GM12878 (cell line): Measurements from ENCODE around the gene SGCD. TPM values are rescaled to one million over a fixed set of nuclear protein-coding genes. Genes with fewer than 3 reads are reported as not detected.

ENCODE experiments used
- ATAC-seq: fragments of 200-7000 bp; cut with Tn5 transposase; 3 replicates; pipeline ENCODE4 v1.9.1; 2020; ENCODE audit warnings: mild to moderate bottlenecking, moderate library complexity
- BruUV-seq: library from RNA; stranded (reverse); fragments of 400-500 nt; replicated peaks from 2 replicates; lab custom pipeline; 2021; lab: Mats Ljungman, UMichigan
- CTCF ChIA-PET: fragments of 300-600 bp; sonication (Branson Sonifier 250); formaldehyde crosslinking; extraction: SDS; loops from one replicate; lab custom pipeline; 2021; ENCODE audit warnings: inconsistent platforms; lab: Yijun Ruan, JAX
- POLR2A ChIA-PET: fragments of 350-600 bp; formaldehyde crosslinking; extraction: SDS; loops from one replicate; lab custom pipeline; 2021; ENCODE audit warnings: inconsistent platforms; lab: Charles Lee
- RAD21 ChIA-PET: fragments of 300-600 bp; sonication (Branson Sonifier 250); formaldehyde crosslinking; loops from one replicate; lab custom pipeline; 2023; ENCODE audit warnings: antibody characterized with exemption; ENCODE audit not compliant: unreplicated experiment; lab: Charles Lee
- SMC1A ChIA-PET: fragments of 300-600 bp; sonication (Branson Sonifier 250); formaldehyde crosslinking; loops from one replicate; lab custom pipeline; 2023; ENCODE audit not compliant: unreplicated experiment, uncharacterized antibody; lab: Charles Lee
- DNase-seq: peaks from one replicate; pipeline ENCODE4 v3.0.0-alpha.2; 2011; ENCODE audit warnings: low read depth, low spot score
- FAIRE-seq: peaks from 3 replicates; lab custom pipeline; 2011; peaks lifted over from hg19 to GRCh38; lab: Jason Lieb, UNC
- H2AFZ ChIP-seq: 2 replicates; pipeline ENCODE4 v1.6.0; 2011; ENCODE audit warnings: low read depth, low read length, control low read depth; ENCODE audit not compliant: control insufficient read depth
- H3K27ac ChIP-seq: 2 replicates; pipeline ENCODE4 v1.5.1; 2011; ENCODE audit warnings: control low read depth; ENCODE audit not compliant: control insufficient read depth, insufficient read depth
- H3K27me3 ChIP-seq, 2 experiments: replicated peaks in 1 of 2; 2 replicates each; pipeline versions ENCODE4 v1.6.0 to v1.6.1; 2011; ENCODE audit warnings: low read length in 1 of 2; ENCODE audit not compliant: control insufficient read depth in 2 of 2, insufficient read depth in 2 of 2
- H3K36me3 ChIP-seq, 2 experiments: 2 replicates each; pipeline ENCODE4 v1.5.1; 2011; ENCODE audit warnings: low read length in 1 of 2; ENCODE audit not compliant: control insufficient read depth in 2 of 2, insufficient read depth in 2 of 2
- H3K4me1 ChIP-seq: 2 replicates; pipeline ENCODE4 v1.6.1; 2011; ENCODE audit warnings: mild to moderate bottlenecking, low read length, moderate library complexity, mixed read lengths; ENCODE audit not compliant: control insufficient read depth, insufficient read depth
- H3K4me2 ChIP-seq: 2 replicates; pipeline ENCODE4 v1.6.0; 2011; ENCODE audit warnings: control low read depth; ENCODE audit not compliant: control insufficient read depth, insufficient read depth
- H3K4me3 ChIP-seq: fragments of 200-600 bp; sonication (generic); 2 replicates; pipeline ENCODE4 v1.5.1; 2016
- H3K79me2 ChIP-seq: 2 replicates; pipeline ENCODE4 v1.6.0; 2011; ENCODE audit warnings: low read length; ENCODE audit not compliant: control insufficient read depth, insufficient read depth
- H3K9ac ChIP-seq: 2 replicates; pipeline ENCODE4 v1.8.0; 2011; ENCODE audit warnings: low read length, control low read depth, mixed read lengths; ENCODE audit not compliant: control insufficient read depth, insufficient read depth
- H3K9me3 ChIP-seq: replicated peaks from 3 replicates; pipeline ENCODE4 v1.5.1; 2011; ENCODE audit warnings: mild to moderate bottlenecking, low read length; ENCODE audit not compliant: control insufficient read depth, insufficient read depth
- H4K20me1 ChIP-seq: 2 replicates; pipeline ENCODE4 v1.6.0; 2011; ENCODE audit not compliant: control insufficient read depth, insufficient read depth
- CBFB ChIP-seq: IDR thresholded peaks from 2 replicates; pipeline ENCODE4 v1.6.1; 2016; ENCODE audit warnings: antibody characterized with exemption, low read depth
- CBX5 ChIP-seq: sonication (generic); IDR thresholded peaks from 2 replicates; pipeline ENCODE4 v1.6.1; 2016; ENCODE audit warnings: low read depth, moderate library complexity, mild to moderate bottlenecking, inconsistent platforms
- DPF2 ChIP-seq: fragments of 450-650 bp; IDR thresholded peaks from 2 replicates; pipeline ENCODE4 v1.6.1; 2017; ENCODE audit warnings: mild to moderate bottlenecking
- JUND ChIP-seq: IDR thresholded peaks from 2 replicates; pipeline ENCODE4 v1.6.1; 2012; ENCODE audit warnings: low read depth, mild to moderate bottlenecking, low read length, improper control_type of control experiment, moderate library complexity
- MTA3 ChIP-seq: IDR thresholded peaks from 2 replicates; pipeline ENCODE4 v1.6.1; 2012; ENCODE audit warnings: low read length, inconsistent platforms, borderline replicate concordance
- NFXL1 ChIP-seq: fragments of 450-650 bp; IDR thresholded peaks from 2 replicates; pipeline ENCODE4 v1.6.1; 2017; ENCODE audit warnings: antibody characterized with exemption, mild to moderate bottlenecking, borderline replicate concordance
- PAX8 ChIP-seq: fragments of 450-650 bp; IDR thresholded peaks from 2 replicates; pipeline ENCODE4 v1.6.1; 2017; ENCODE audit warnings: mild to moderate bottlenecking, moderate library complexity
- SIX5 ChIP-seq: IDR thresholded peaks from 2 replicates; pipeline ENCODE4 v1.6.1; 2011; ENCODE audit warnings: mild to moderate bottlenecking, low read depth, low read length, moderate library complexity; ENCODE audit not compliant: severe bottlenecking
- SUZ12 ChIP-seq: fragments of 200-600 bp; sonication (generic); IDR thresholded peaks from one replicate; pipeline ENCODE4 v1.6.1; 2018; ENCODE audit warnings: antibody characterized with exemption, mild to moderate bottlenecking; ENCODE audit not compliant: unreplicated experiment
- TARDBP ChIP-seq: IDR thresholded peaks from 2 replicates; pipeline ENCODE4 v1.6.1; 2016; ENCODE audit warnings: borderline replicate concordance
- WGBS: methylation state at CpG from one replicate; pipeline ENCODE4 v1.1.6; 2016; ENCODE audit warnings: low lambda C conversion rate; ENCODE audit not compliant: insufficient replicate concordance, insufficient coverage; ENCODE audit errors: missing lambda C conversion rate; 5-methylcytosine and 5-hydroxymethylcytosine counted together
- in situ Hi-C: fragments of 300-500 bp; cut with MboI; formaldehyde crosslinking; loops from 9 replicates; pipeline ENCODE4 v1.14.3; 2018; ENCODE audit warnings: mixed read lengths
- intact Hi-C: fragments of 100-400 bp; cut with micrococcal nuclease; formaldehyde crosslinking; loops from one replicate; pipeline ENCODE4 v1.14.2; 2022; ENCODE audit not compliant: unreplicated experiment
- polyA plus RNA-seq, 11 experiments: library from polyadenylated mRNA; depleted of rRNA in 4 of 11; unstranded in 6 of 11; stranded (reverse) in 5 of 11; fragments of >200 nt; fragmentation: Nextera tagmentation in 4 of 11; fragmentation: Illumina TruSeq in 1 of 11; extraction: Ambion mirVana in 4 of 11; extraction: Trizol in 1 of 11; gene quantifications; 1 replicate in 1 of 11; 2 replicates in 10 of 11; pipeline versions ENCODE4 v1.2.1 to v1.2.3, GENCODE V29; 2011 to 2016; ENCODE audit warnings: inconsistent platforms in 2 of 11, missing spikeins in 2 of 11, low read depth in 1 of 11
- total RNA-seq, 4 experiments: library from RNA; depleted of rRNA in 3 of 4; stranded (reverse); fragments of >200 nt in 3 of 4; fragmentation: Illumina TruSeq in 1 of 4; extraction: Trizol in 1 of 4; gene quantifications; 2 replicates each; pipeline versions ENCODE4 v1.2.1 to v1.2.3, GENCODE V29; 2013 to 2021
- TF ChIP-seq, protein P1 (sequence below): fragments of 450-650 bp; IDR thresholded peaks from 2 replicates; pipeline ENCODE4 v1.6.1; 2018; ENCODE audit warnings: mild to moderate bottlenecking, low read depth, moderate library complexity; ENCODE audit not compliant: partially characterized antibody
- TF ChIP-seq, protein P2 (sequence below): IDR thresholded peaks from 2 replicates; pipeline ENCODE4 v1.6.1; 2011; ENCODE audit warnings: borderline replicate concordance, low read depth, mild to moderate bottlenecking, moderate library complexity, low read length; ENCODE audit not compliant: insufficient read depth, poor library complexity, severe bottlenecking
- TF ChIP-seq, protein P3 (sequence below): fragments of 450-650 bp; IDR thresholded peaks from 2 replicates; pipeline ENCODE4 v1.6.1; 2016; ENCODE audit warnings: mild to moderate bottlenecking
- TF ChIP-seq, protein P4 (sequence below): fragments of 450-650 bp; IDR thresholded peaks from 2 replicates; pipeline ENCODE4 v1.6.1; 2017; ENCODE audit warnings: mild to moderate bottlenecking, moderate library complexity

SGCD gene
- total and polyA plus RNA-seq, 10 of the 15 experiments (the other 5 are each of a cell fraction or from before 2014, with no cell fraction given): 0.06 TPM; not detected in 9

DNA sequence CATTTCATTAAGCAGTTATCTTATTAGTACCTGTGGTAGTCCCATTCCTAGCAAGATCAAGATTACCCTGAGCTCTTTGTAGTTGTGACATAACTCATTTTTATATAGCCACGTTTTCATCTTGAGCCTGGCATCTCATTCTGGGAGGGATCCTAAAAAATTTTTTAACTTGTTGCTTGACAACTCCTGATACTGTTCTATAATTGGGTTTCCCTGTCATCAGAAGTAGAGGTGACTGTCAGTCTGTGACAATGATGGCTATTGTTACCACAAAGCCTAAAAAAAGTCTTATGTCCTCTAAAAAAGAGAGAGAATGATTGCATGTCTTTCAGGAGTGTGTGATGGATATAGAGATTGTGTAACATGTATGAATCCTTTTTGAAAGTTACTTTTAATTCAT, 164.8 kb downstream of the SGCD start (continued):
- TF ChIP-seq, protein P1, sequence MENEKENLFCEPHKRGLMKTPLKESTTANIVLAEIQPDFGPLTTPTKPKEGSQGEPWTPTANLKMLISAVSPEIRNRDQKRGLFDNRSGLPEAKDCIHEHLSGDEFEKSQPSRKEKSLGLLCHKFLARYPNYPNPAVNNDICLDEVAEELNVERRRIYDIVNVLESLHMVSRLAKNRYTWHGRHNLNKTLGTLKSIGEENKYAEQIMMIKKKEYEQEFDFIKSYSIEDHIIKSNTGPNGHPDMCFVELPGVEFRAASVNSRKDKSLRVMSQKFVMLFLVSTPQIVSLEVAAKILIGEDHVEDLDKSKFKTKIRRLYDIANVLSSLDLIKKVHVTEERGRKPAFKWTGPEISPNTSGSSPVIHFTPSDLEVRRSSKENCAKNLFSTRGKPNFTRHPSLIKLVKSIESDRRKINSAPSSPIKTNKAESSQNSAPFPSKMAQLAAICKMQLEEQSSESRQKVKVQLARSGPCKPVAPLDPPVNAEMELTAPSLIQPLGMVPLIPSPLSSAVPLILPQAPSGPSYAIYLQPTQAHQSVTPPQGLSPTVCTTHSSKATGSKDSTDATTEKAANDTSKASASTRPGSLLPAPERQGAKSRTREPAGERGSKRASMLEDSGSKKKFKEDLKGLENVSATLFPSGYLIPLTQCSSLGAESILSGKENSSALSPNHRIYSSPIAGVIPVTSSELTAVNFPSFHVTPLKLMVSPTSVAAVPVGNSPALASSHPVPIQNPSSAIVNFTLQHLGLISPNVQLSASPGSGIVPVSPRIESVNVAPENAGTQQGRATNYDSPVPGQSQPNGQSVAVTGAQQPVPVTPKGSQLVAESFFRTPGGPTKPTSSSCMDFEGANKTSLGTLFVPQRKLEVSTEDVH: no peak
- TF ChIP-seq, protein P2, sequence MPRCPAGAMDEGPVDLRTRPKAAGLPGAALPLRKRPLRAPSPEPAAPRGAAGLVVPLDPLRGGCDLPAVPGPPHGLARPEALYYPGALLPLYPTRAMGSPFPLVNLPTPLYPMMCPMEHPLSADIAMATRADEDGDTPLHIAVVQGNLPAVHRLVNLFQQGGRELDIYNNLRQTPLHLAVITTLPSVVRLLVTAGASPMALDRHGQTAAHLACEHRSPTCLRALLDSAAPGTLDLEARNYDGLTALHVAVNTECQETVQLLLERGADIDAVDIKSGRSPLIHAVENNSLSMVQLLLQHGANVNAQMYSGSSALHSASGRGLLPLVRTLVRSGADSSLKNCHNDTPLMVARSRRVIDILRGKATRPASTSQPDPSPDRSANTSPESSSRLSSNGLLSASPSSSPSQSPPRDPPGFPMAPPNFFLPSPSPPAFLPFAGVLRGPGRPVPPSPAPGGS: no peak

DNA sequence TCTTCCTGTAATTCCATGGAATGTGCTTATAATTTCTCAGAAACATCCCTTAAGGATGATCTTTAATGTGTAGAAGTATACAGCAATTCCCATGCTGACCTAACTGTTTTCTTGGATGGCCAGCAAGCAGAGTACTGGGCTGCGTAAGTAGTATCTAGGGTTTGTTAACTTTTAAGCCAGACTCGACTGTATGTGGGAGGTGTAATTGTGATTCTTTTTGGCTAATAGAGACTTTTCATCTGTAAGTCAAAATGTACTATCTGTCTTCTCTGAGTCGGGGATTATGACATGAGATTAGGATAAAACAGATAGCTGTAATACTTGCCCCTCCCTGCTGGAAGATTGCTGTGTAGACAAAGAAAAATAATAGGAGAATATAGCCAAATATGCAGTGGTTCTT, 169.3 kb downstream of the SGCD start:
- WGBS: 31% methylated on average over 3 of the region's 3 CpGs
- POLR2A ChIA-PET: no interaction called here
- TF ChIP-seq CBFB: no peak
- TF ChIP-seq PAX8: no peak
- no peak for TF ChIP-seq JUND
- no peak for TF ChIP-seq TARDBP
- TF ChIP-seq SIX5: no peak
- TF ChIP-seq, protein P3, sequence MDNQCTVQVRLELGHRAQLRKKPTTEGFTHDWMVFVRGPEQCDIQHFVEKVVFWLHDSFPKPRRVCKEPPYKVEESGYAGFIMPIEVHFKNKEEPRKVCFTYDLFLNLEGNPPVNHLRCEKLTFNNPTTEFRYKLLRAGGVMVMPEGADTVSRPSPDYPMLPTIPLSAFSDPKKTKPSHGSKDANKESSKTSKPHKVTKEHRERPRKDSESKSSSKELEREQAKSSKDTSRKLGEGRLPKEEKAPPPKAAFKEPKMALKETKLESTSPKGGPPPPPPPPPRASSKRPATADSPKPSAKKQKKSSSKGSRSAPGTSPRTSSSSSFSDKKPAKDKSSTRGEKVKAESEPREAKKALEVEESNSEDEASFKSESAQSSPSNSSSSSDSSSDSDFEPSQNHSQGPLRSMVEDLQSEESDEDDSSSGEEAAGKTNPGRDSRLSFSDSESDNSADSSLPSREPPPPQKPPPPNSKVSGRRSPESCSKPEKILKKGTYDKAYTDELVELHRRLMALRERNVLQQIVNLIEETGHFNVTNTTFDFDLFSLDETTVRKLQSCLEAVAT: no peak
- TF ChIP-seq, protein P4, sequence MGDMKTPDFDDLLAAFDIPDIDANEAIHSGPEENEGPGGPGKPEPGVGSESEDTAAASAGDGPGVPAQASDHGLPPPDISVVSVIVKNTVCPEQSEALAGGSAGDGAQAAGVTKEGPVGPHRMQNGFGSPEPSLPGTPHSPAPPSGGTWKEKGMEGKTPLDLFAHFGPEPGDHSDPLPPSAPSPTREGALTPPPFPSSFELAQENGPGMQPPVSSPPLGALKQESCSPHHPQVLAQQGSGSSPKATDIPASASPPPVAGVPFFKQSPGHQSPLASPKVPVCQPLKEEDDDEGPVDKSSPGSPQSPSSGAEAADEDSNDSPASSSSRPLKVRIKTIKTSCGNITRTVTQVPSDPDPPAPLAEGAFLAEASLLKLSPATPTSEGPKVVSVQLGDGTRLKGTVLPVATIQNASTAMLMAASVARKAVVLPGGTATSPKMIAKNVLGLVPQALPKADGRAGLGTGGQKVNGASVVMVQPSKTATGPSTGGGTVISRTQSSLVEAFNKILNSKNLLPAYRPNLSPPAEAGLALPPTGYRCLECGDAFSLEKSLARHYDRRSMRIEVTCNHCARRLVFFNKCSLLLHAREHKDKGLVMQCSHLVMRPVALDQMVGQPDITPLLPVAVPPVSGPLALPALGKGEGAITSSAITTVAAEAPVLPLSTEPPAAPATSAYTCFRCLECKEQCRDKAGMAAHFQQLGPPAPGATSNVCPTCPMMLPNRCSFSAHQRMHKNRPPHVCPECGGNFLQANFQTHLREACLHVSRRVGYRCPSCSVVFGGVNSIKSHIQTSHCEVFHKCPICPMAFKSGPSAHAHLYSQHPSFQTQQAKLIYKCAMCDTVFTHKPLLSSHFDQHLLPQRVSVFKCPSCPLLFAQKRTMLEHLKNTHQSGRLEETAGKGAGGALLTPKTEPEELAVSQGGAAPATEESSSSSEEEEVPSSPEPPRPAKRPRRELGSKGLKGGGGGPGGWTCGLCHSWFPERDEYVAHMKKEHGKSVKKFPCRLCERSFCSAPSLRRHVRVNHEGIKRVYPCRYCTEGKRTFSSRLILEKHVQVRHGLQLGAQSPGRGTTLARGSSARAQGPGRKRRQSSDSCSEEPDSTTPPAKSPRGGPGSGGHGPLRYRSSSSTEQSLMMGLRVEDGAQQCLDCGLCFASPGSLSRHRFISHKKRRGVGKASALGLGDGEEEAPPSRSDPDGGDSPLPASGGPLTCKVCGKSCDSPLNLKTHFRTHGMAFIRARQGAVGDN: no peak
- no peak for TF ChIP-seq NFXL1
- TF ChIP-seq SUZ12: no peak
- TF ChIP-seq DPF2: no peak
- TF ChIP-seq MTA3: no peak
- TF ChIP-seq CBX5: no peak
- TF ChIP-seq, all 136 proteins: peak for 0
- Histone ChIP-seq H3K36me3 (no peaks in the 10 kb centered on the region), H3K9me3 (no peaks in the 10 kb centered on the region), H3K4me1 (no peaks in the 10 kb centered on the region), H2AFZ (no peak overlapping the region), H3K4me2 (no peak overlapping the region), H3K79me2 (no peaks in the 10 kb centered on the region), H3K9ac (no peak overlapping the region), H4K20me1 (no peaks in the 10 kb centered on the region), H3K4me3 (no peak overlapping the region), H3K27me3 (no peaks in the 10 kb centered on the region), H3K27ac (no peak overlapping the region)
- ChIA-PET CTCF (interaction anchor here (1.2 kb wide), 1 partner anchor 11 kb away, joined by 3 read pairs; no protein-coding TSS in a partner anchor), RAD21 (no interaction called here), SMC1A (no interaction called here)
- intact Hi-C loops: no loop called here
- no peak for ATAC-seq
- in situ Hi-C loops: no loop called here
- BruUV-seq: no TSS peak
- FAIRE-seq: no peak
- no peak for DNase-seq
